IMR-90 (cell line): ENCODE measurements around the gene HPRT1. TPM values are rescaled to one million over a fixed set of nuclear protein-coding genes. Genes with fewer than 3 reads are reported as not detected.
A peak's percentile ranks its signal among the peaks of the same experiment; 100 is the strongest.

Experiments used
- ATAC-seq: fragments of 200-7000 bp; cut with Tn5 transposase; 2 replicates; pipeline ENCODE4 v1.9.1; 2020; ENCODE audit warnings: low read depth, mild to moderate bottlenecking, moderate library complexity
- BruUV-seq: library from RNA; stranded (reverse); fragments of 400-500 nt; replicated peaks from 2 replicates; lab custom pipeline; 2021; lab: Mats Ljungman, UMichigan
- CTCF ChIA-PET: fragments of 300-600 bp; formaldehyde crosslinking; extraction: SDS; loops from one replicate; lab custom pipeline; 2021; ENCODE audit warnings: antibody characterized with exemption; lab: Yijun Ruan, JAX
- POLR2A ChIA-PET: fragments of 300-600 bp; sonication (Branson Sonifier 250); formaldehyde crosslinking; loops from one replicate; lab custom pipeline; 2022; ENCODE audit warnings: antibody characterized with exemption; ENCODE audit not compliant: unreplicated experiment; lab: Charles Lee
- DNase-seq: peaks from one replicate; pipeline ENCODE4 v3.0.0; 2013
- H2AFZ ChIP-seq: replicated peaks from 2 replicates; pipeline ENCODE3; 2013; ENCODE audit warnings: low read length, mild to moderate bottlenecking; ENCODE audit not compliant: poor library complexity
- H2AK5ac ChIP-seq: 2 replicates; pipeline ENCODE4 v1.6.1; 2013; ENCODE audit warnings: low read depth, low read length, inconsistent platforms
- H2AK9ac ChIP-seq: replicated peaks from 2 replicates; pipeline ENCODE3; 2013; ENCODE audit warnings: mild to moderate bottlenecking, low read depth, low read length, moderate library complexity; ENCODE audit not compliant: poor library complexity
- H2BK120ac ChIP-seq: 2 replicates; pipeline ENCODE4 v1.6.1; 2013; ENCODE audit warnings: low read depth, low read length, inconsistent platforms
- H2BK15ac ChIP-seq: 3 replicates; pipeline ENCODE4 v1.6.1; 2013; ENCODE audit warnings: low read depth, low read length, inconsistent platforms
- H2BK20ac ChIP-seq: 2 replicates; pipeline ENCODE4 v1.6.1; 2013; ENCODE audit warnings: low read depth, mild to moderate bottlenecking, inconsistent platforms, low read length, moderate library complexity
- H2BK5ac ChIP-seq: 2 replicates; pipeline ENCODE4 v1.6.1; 2013; ENCODE audit warnings: mild to moderate bottlenecking, low read depth, low read length, inconsistent platforms; ENCODE audit not compliant: poor library complexity, severe bottlenecking
- H3K14ac ChIP-seq: replicated peaks from 2 replicates; pipeline ENCODE4 v1.6.1; 2013; ENCODE audit warnings: low read depth, low read length, inconsistent platforms
- H3K18ac ChIP-seq: 2 replicates; pipeline ENCODE4 v1.6.1; 2013; ENCODE audit warnings: low read depth, low read length, control low read depth
- H3K23ac ChIP-seq: 2 replicates; pipeline ENCODE4 v1.6.1; 2013; ENCODE audit warnings: low read depth, low read length, inconsistent platforms
- H3K27ac ChIP-seq: 2 replicates; pipeline ENCODE4 v1.5.1; 2013; ENCODE audit warnings: mild to moderate bottlenecking, control low read depth, low read length; ENCODE audit not compliant: insufficient read depth
- H3K27me3 ChIP-seq: 2 replicates; pipeline ENCODE4 v1.6.1; 2013; ENCODE audit warnings: low read length; ENCODE audit not compliant: control insufficient read depth, insufficient read depth
- H3K36me3 ChIP-seq: 2 replicates; pipeline ENCODE4 v1.6.1; 2013; ENCODE audit warnings: low read length, mixed read lengths; ENCODE audit not compliant: control insufficient read depth, insufficient read depth
- H3K4ac ChIP-seq: 2 replicates; pipeline ENCODE4 v1.6.1; 2013; ENCODE audit warnings: low read depth, low read length, inconsistent platforms
- H3K4me1 ChIP-seq: 2 replicates; pipeline ENCODE4 v1.6.1; 2013; ENCODE audit warnings: low read length, mixed read lengths; ENCODE audit not compliant: control insufficient read depth, insufficient read depth
- H3K4me2 ChIP-seq: 2 replicates; pipeline ENCODE4 v1.6.1; 2013; ENCODE audit warnings: low read depth, mild to moderate bottlenecking, control low read depth, low read length, moderate library complexity
- H3K4me3 ChIP-seq: 2 replicates; pipeline ENCODE4 v1.5.1; 2013; ENCODE audit warnings: low read depth, mild to moderate bottlenecking, control low read depth, low read length, moderate library complexity; ENCODE audit not compliant: insufficient read depth
- H3K56ac ChIP-seq: 2 replicates; pipeline ENCODE4 v1.6.1; 2013; ENCODE audit warnings: low read length, inconsistent platforms; ENCODE audit not compliant: insufficient read depth; ENCODE audit errors: extremely low read depth
- H3K79me1 ChIP-seq, 2 experiments: 2 replicates each; pipeline ENCODE4 v1.6.1; 2013; ENCODE audit warnings: low read length in 2 of 2, inconsistent platforms in 1 of 2, low read depth in 1 of 2
- H3K9ac ChIP-seq: 2 replicates; pipeline ENCODE4 v1.6.1; 2013; ENCODE audit warnings: low read depth, low read length, control low read depth
- H3K9me1 ChIP-seq: 2 replicates; pipeline ENCODE4 v1.6.1; 2013; ENCODE audit warnings: low read length, inconsistent platforms; ENCODE audit not compliant: insufficient read depth
- H3K9me3 ChIP-seq: 2 replicates; pipeline ENCODE4 v1.6.1; 2013; ENCODE audit warnings: low read length; ENCODE audit not compliant: control insufficient read depth, insufficient read depth
- H4K20me1 ChIP-seq: 2 replicates; pipeline ENCODE4 v1.6.1; 2013; ENCODE audit warnings: low read length, inconsistent platforms; ENCODE audit not compliant: insufficient read depth
- H4K5ac ChIP-seq: 2 replicates; pipeline ENCODE4 v1.6.1; 2013; ENCODE audit warnings: mild to moderate bottlenecking, low read depth, low read length, control low read depth
- H4K8ac ChIP-seq, 2 experiments: 2 replicates each; pipeline ENCODE4 v1.6.1; 2013; ENCODE audit warnings: low read depth in 2 of 2, low read length in 2 of 2, control low read depth in 1 of 2, inconsistent platforms in 1 of 2
- H4K91ac ChIP-seq: 2 replicates; pipeline ENCODE4 v1.6.1; 2013; ENCODE audit warnings: low read depth, low read length, inconsistent platforms; ENCODE audit not compliant: insufficient read depth
- BHLHE40 ChIP-seq: fragments of 150-350 bp; IDR thresholded peaks from 2 replicates; pipeline ENCODE4 v1.6.1; 2016; ENCODE audit warnings: mild to moderate bottlenecking, low read depth, low read length
- CEBPB ChIP-seq: IDR thresholded peaks from 2 replicates; pipeline ENCODE4 v1.6.1; 2012; ENCODE audit warnings: low read depth, low read length, improper control_type of control experiment
- CHD1 ChIP-seq: IDR thresholded peaks from 2 replicates; pipeline ENCODE4 v1.6.1; 2012; ENCODE audit warnings: low read depth, low read length, improper control_type of control experiment
- FOS ChIP-seq: fragments of 150-350 bp; IDR thresholded peaks from 2 replicates; pipeline ENCODE4 v1.6.1; 2016; ENCODE audit warnings: low read depth, low read length
- MAZ ChIP-seq: IDR thresholded peaks from 2 replicates; pipeline ENCODE4 v1.6.1; 2012; ENCODE audit warnings: low read depth, mild to moderate bottlenecking, low read length, improper control_type of control experiment, moderate library complexity, borderline replicate concordance
- RCOR1 ChIP-seq: IDR thresholded peaks from 2 replicates; pipeline ENCODE4 v1.6.1; 2012; ENCODE audit warnings: mild to moderate bottlenecking, low read length, improper control_type of control experiment; ENCODE audit not compliant: insufficient replicate concordance
- WGBS, 2 experiments: methylation state at CpG; one replicate each; pipeline versions ENCODE4 v1.1.5 to v1.1.7; 2013; ENCODE audit warnings: missing lambda C conversion rate in 2 of 2; ENCODE audit not compliant: insufficient read length in 1 of 2; ENCODE audit errors: extremely low coverage in 2 of 2; 5-methylcytosine and 5-hydroxymethylcytosine counted together
- dilution Hi-C: fragments of 300-500 bp; cut with HindIII; formaldehyde crosslinking; loops from one replicate; pipeline ENCODE4 v1.14.3; 2018; ENCODE audit warnings: low sequenced_read_pairs; ENCODE audit not compliant: unreplicated experiment
- in situ Hi-C: fragments of 300-500 bp; cut with MboI; formaldehyde crosslinking; loops from 3 replicates; pipeline ENCODE4 v1.14.3; 2019; ENCODE audit warnings: low sequenced_read_pairs, inconsistent platforms, mixed read lengths
- intact Hi-C: fragments of 100-400 bp; cut with micrococcal nuclease; formaldehyde crosslinking; loops from 2 replicates; pipeline ENCODE4 v1.10.0; 2022
- polyA plus RNA-seq, 3 experiments: library from polyadenylated mRNA; depleted of rRNA; stranded (reverse); fragments of >200 nt; gene quantifications; 2 replicates each; pipeline ENCODE4 v1.2.3, GENCODE V29; 2012; ENCODE audit warnings: low replicate concordance in 1 of 3
- total RNA-seq: library from RNA; depleted of rRNA; stranded (reverse); fragments of >200 nt; gene quantifications from 2 replicates; pipeline ENCODE4 v1.2.3, GENCODE V29; 2012
- TF ChIP-seq, protein P1 (sequence below): fragments of 150-350 bp; IDR thresholded peaks from 2 replicates; pipeline ENCODE4 v1.6.1; 2016; ENCODE audit warnings: low read depth, mild to moderate bottlenecking, low read length, moderate library complexity, borderline replicate concordance
- TF ChIP-seq, protein P2 (sequence below): conservative IDR thresholded peaks from 2 replicates; pipeline ENCODE4 v1.5.1; 2012; ENCODE audit warnings: mild to moderate bottlenecking, low read depth, low read length, improper control_type of control experiment

Gene HPRT1
- total and polyA plus RNA-seq, 2 of the 4 experiments (the other 2 are of a cell fraction): 7.0 to 30.3 TPM

DNA sequence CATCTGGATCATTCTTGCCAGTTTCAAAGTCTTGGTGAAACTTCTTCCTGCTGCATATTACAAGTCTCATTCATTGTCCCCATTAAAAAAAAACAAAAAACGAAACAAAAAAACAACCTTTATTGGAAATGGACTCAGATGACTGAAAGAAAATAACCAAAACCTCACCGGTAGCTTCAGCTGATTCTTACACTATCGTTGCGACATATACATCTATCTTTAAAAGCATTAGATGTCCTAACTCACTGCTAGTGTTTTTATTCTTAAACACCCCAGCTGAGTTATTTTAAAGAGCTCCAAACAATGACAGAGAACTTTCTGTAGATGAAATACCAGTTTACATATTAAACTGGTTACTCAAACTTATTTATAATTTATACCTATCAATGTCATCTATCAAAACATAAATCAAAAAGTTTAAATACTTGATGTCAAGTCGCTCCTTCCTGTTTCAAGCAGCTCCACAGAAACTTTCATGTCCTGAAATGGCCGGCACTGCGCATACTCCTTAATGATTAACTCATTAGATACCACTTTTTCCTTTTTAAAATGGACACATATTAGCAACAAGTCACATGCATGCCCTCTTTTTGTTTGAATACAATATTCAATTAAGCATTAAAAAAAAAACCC, 87.2 kb downstream of the HPRT1 start:
- Histone ChIP-seq H3K23ac (peak overlapping the region; percentile 8; the same call in 1 of the 2 replicates), H2BK15ac (no peak overlapping the region), H3K4me3 (peak overlapping the region; percentile 94), H3K27ac (no peak overlapping the region), H3K9me3 (no peaks in the 10 kb centered on the region), H3K56ac (peak overlapping the region; percentile 50; the same call in 1 of the 2 replicates), H3K9ac (peak overlapping the region; percentile 99), H4K8ac (no peak overlapping the region), H2BK120ac (no peak overlapping the region), H3K27me3 (no peaks in the 10 kb centered on the region), H2BK20ac (no peak overlapping the region), H3K14ac (no peak overlapping the region), H3K4me2 (peak overlapping the region; percentile 73), H4K91ac (no peak overlapping the region), H3K4ac (no peak overlapping the region), H3K4me1 (peaks cover 7% of the 10 kb centered on the region), H3K36me3 (peaks cover 22% of the 10 kb centered on the region), H3K18ac (peak overlapping the region; percentile 58), H2AK9ac (no peak overlapping the region), H4K20me1 (peaks cover 12% of the 10 kb centered on the region; the same call in 1 of the 2 replicates), H2AFZ (no peak overlapping the region), H2BK5ac (no peak overlapping the region), H4K5ac (no peak overlapping the region; the same call in 1 of the 2 replicates), H2AK5ac (no peak overlapping the region), H3K9me1 (0 out of 2 replicates have a peak, but pooled peaks cover 2% of the 10 kb centered on the region), H3K79me1 (peaks cover 0 to 15% of the 10 kb centered on the region in 2 experiments; a peak in 2 of 4 replicates)
- dilution Hi-C loops (no loop called here), in situ Hi-C loops (no loop called here), intact Hi-C loops (no loop called here)
- DNase-seq (peak; percentile 43), ATAC-seq (no peak)
- TF ChIP-seq, protein P1, sequence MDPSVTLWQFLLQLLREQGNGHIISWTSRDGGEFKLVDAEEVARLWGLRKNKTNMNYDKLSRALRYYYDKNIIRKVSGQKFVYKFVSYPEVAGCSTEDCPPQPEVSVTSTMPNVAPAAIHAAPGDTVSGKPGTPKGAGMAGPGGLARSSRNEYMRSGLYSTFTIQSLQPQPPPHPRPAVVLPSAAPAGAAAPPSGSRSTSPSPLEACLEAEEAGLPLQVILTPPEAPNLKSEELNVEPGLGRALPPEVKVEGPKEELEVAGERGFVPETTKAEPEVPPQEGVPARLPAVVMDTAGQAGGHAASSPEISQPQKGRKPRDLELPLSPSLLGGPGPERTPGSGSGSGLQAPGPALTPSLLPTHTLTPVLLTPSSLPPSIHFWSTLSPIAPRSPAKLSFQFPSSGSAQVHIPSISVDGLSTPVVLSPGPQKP: no peak
- TF ChIP-seq, protein P2, sequence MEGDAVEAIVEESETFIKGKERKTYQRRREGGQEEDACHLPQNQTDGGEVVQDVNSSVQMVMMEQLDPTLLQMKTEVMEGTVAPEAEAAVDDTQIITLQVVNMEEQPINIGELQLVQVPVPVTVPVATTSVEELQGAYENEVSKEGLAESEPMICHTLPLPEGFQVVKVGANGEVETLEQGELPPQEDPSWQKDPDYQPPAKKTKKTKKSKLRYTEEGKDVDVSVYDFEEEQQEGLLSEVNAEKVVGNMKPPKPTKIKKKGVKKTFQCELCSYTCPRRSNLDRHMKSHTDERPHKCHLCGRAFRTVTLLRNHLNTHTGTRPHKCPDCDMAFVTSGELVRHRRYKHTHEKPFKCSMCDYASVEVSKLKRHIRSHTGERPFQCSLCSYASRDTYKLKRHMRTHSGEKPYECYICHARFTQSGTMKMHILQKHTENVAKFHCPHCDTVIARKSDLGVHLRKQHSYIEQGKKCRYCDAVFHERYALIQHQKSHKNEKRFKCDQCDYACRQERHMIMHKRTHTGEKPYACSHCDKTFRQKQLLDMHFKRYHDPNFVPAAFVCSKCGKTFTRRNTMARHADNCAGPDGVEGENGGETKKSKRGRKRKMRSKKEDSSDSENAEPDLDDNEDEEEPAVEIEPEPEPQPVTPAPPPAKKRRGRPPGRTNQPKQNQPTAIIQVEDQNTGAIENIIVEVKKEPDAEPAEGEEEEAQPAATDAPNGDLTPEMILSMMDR: no peak
- TF ChIP-seq MAZ: no peak
- TF ChIP-seq RCOR1: no peak
- no peak for TF ChIP-seq BHLHE40
- TF ChIP-seq FOS: no peak
- TF ChIP-seq CHD1: no peak
- TF ChIP-seq CEBPB: peak; percentile 75
- no TSS peak for BruUV-seq
- POLR2A ChIA-PET: interaction anchor here (0.6 to 1.0 kb wide), 3 partner anchors 76 to 168 kb away, joined by 3 to 4 read pairs (median 3); no protein-coding TSS in a partner anchor
- CTCF ChIA-PET: no interaction called here
- 44% methylated on average over 4 of the region's 7 CpGs; no CpG with 5 or more reads in 1 of the 2 experiments for WGBS, 2 experiments
